Measurements from ENCODE around the gene GALNT13. TPM values are rescaled to one million over a fixed set of nuclear protein-coding genes. Genes with fewer than 3 reads are reported as not detected.
A peak's percentile ranks its signal among the peaks of the same experiment; 100 is the strongest.

Gene GALNT13
- polyA plus RNA-seq, 1 donor = 1.6 TPM

DNA sequence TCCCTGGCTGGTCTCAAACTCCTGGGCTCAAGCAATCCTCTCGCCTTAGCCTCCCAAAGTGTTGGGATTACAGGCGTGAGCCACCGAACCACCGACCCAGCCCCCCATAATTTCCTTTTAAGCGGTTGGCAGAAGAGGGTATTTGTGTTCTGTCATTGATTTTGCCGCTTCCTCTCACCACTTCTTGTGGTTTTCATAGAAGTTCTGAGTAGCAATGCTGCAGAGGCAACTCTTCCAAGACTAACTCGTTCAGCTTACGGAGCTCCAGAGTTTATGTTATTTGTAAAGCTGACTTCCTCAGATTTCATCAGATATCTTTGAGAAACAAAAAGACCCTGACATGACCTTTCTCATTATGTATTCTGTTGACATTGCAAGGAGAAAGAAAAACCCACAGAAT is 565.4 kb downstream of the GALNT13 start:
- H3K9me3 ChIP-seq (ENCODE audit: control insufficient read depth, low read depth, low read length) = no peaks in the 10 kb centered on the region
- no peaks in the 10 kb centered on the region for H3K36me3 ChIP-seq (ENCODE audit: control insufficient read depth, insufficient read depth, low read length)
- H3K4me1 ChIP-seq (ENCODE audit: control insufficient read depth, insufficient read depth, low read length) = no peaks in the 10 kb centered on the region
- H3K27me3 ChIP-seq (ENCODE audit: control insufficient read depth, insufficient read depth, low read length) = no peaks in the 10 kb centered on the region
- 100% methylated on average over 1 of the region's 8 CpGs for WGBS (ENCODE audit: insufficient coverage, low lambda C conversion rate)
- H3K4me3 ChIP-seq (ENCODE audit: low read length) = no peak overlapping the region
- H3K27ac ChIP-seq (ENCODE audit: low read length) = no peak overlapping the region
- no peak for DNase-seq

DNA sequence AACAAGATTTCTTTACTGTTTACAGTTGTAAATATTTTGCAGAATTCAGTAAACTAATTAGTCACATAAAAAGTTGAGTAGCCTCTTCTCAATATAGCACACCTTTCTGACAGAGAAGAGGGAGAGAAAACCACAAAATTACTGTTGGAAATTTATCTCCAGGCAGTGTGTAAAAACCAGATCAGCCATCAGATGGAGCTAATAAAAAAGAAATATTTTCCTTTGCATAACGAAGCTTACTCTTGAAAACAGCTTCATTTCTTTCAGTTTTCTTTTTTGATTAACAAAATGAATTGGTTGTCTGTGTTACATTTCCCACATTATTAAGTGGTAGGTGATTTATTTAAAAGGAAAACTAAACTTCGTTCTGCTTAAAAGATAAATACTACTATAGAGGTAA is 567.4 kb downstream of the GALNT13 start:
- Histone ChIP-seq H3K27ac (ENCODE audit: low read length) (no peak overlapping the region), H3K4me3 (ENCODE audit: low read length) (no peak overlapping the region), H3K36me3 (ENCODE audit: control insufficient read depth, insufficient read depth, low read length) (no peaks in the 10 kb centered on the region), H3K27me3 (ENCODE audit: control insufficient read depth, insufficient read depth, low read length) (no peaks in the 10 kb centered on the region), H3K9me3 (ENCODE audit: control insufficient read depth, low read depth, low read length) (no peaks in the 10 kb centered on the region), H3K4me1 (ENCODE audit: control insufficient read depth, insufficient read depth, low read length) (no peaks in the 10 kb centered on the region)
- DNase-seq = no peak
- WGBS (ENCODE audit: insufficient coverage, low lambda C conversion rate) = 52% methylated on average over 2 of the region's 2 CpGs

DNA sequence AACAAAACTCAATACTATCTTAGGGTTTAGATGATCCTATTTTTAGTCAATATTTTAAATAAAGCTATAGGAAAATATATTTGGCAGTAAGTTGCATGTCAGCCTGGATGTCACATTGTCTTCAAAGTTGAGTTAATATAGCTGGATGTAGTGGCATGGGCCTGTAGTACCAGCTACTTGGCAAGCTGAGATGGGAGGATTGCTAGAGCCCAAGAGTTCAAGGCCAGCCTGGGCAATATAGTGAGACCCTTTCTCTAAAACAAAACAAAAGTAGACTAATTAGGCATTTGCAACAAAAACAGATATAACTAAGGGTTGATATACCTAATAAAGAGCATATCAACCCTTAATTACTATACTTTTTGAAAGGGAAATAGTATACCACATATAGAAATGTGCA is 572.2 kb downstream of the GALNT13 start:
- no peaks in the 10 kb centered on the region for H3K9me3 ChIP-seq (ENCODE audit: control insufficient read depth, low read depth, low read length)
- peaks cover 6% of the 10 kb centered on the region for H3K4me1 ChIP-seq (ENCODE audit: control insufficient read depth, insufficient read depth, low read length)
- no peak for DNase-seq
- no peak overlapping the region for H3K4me3 ChIP-seq (ENCODE audit: low read length)
- H3K36me3 ChIP-seq (ENCODE audit: control insufficient read depth, insufficient read depth, low read length) = no peaks in the 10 kb centered on the region
- no peak overlapping the region for H3K27ac ChIP-seq (ENCODE audit: low read length)
- no peaks in the 10 kb centered on the region for H3K27me3 ChIP-seq (ENCODE audit: control insufficient read depth, insufficient read depth, low read length)

DNA sequence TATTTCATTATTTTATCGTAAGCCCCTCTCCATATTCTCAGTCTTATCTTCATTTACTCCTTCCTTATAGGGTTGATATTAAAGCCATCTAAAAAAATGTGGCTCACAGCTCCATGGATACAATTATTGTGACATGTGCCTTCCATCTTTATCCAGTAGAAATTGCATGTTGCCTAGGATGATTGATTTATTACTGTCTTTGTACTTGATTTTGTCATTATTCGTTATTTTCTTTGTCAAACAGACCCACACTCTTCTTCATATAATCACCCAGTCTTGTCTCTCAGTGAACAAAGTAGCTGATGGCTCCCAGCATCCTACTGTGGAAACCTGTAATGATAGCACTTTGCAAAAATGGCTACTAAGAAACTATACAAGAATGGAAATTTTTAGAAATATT is 574.6 kb downstream of the GALNT13 start:
- Histone ChIP-seq H3K4me3 (ENCODE audit: low read length) (no peak overlapping the region), H3K36me3 (ENCODE audit: control insufficient read depth, insufficient read depth, low read length) (no peaks in the 10 kb centered on the region), H3K9me3 (ENCODE audit: control insufficient read depth, low read depth, low read length) (no peaks in the 10 kb centered on the region), H3K27ac (ENCODE audit: low read length) (no peak overlapping the region), H3K4me1 (ENCODE audit: control insufficient read depth, insufficient read depth, low read length) (peaks cover 9% of the 10 kb centered on the region), H3K27me3 (ENCODE audit: control insufficient read depth, insufficient read depth, low read length) (no peaks in the 10 kb centered on the region)
- no peak for DNase-seq
- 100% methylated on average over 1 of the region's 2 CpGs for WGBS (ENCODE audit: insufficient coverage, low lambda C conversion rate)

DNA sequence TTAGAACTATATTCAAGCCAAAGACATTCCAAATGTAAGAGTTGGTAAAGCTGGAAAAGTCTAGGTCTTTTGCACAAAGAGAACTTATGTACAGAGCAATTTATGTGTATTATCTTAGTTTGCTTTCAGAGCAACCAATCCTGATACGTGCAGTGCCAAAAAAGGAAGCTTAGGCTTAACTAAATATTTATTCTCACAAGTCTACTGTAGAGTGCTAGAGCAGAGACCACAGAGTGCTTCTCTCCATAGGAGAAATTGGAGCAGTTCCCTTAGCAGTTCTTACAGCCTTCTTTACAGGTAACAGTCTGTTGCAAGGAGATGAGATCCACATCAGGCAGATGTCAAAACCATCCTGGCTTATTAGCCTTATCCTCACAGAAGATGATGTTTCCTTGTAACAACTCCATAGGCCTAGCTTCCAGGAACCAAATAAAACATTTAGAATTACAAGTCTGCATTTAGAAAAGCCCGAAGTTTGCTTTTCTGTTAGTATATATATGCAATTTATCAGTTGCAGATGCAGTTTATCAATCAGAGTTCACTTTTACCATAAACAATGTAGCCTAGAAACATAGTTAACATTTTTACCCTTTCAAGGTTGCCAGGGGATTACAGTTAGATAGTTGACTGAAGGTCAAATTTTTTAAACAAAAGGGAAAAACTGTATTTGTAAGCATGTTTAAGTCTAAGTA is 576.2 kb downstream of the GALNT13 start:
- DNase-seq = peak in 1 of 2 donors; percentile 21
- H3K27ac ChIP-seq (ENCODE audit: low read length) = no peak overlapping the region
- H3K4me3 ChIP-seq (ENCODE audit: low read length) = no peak overlapping the region
- H3K27me3 ChIP-seq (ENCODE audit: control insufficient read depth, insufficient read depth, low read length) = no peaks in the 10 kb centered on the region
- no peaks in the 10 kb centered on the region for H3K9me3 ChIP-seq (ENCODE audit: control insufficient read depth, low read depth, low read length)
- no peaks in the 10 kb centered on the region for H3K36me3 ChIP-seq (ENCODE audit: control insufficient read depth, insufficient read depth, low read length)
- H3K4me1 ChIP-seq (ENCODE audit: control insufficient read depth, insufficient read depth, low read length) = peaks cover 9% of the 10 kb centered on the region
- no CpG with 5 or more reads among the region's 2 CpGs for WGBS (ENCODE audit: insufficient coverage, low lambda C conversion rate)

DNA sequence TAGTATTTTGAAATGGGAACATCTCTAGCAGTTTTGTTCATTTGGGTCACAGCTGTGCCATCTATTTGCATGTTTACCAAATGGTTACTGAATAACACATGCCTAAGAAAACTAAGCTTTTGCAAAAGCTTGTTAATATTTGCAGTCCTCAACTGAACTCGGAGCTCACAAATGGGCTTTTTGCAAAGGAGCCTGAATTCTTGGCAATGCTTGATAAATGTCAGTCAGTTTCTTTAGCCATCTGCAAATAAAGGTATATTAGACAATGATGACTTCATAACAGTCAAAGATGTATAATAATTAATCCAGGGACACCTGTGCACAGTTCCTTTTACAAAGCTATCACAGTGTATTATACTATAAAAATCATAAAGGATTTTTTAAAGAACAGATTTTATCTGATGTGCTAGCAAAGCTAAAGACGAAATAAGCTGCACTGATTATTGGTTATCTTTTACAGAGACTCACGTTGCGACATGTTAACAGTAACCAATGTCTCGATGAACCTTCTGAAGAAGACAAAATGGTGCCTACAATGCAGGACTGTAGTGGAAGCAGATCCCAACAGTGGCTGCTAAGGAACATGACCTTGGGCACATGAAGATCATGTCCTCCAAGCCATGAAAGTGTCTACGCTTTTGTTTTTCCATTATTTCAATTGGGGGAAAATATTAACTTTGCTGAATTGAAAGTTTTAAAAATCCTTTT is 578.4 kb downstream of the GALNT13 start:
- Histone ChIP-seq H3K4me3 (ENCODE audit: low read length) (no peak overlapping the region), H3K4me1 (ENCODE audit: control insufficient read depth, insufficient read depth, low read length) (peaks cover 11% of the 10 kb centered on the region), H3K9me3 (ENCODE audit: control insufficient read depth, low read depth, low read length) (no peaks in the 10 kb centered on the region), H3K27ac (ENCODE audit: low read length) (no peak overlapping the region), H3K27me3 (ENCODE audit: control insufficient read depth, insufficient read depth, low read length) (no peaks in the 10 kb centered on the region), H3K36me3 (ENCODE audit: control insufficient read depth, insufficient read depth, low read length) (no peaks in the 10 kb centered on the region)
- DNase-seq = peak in 1 of 2 donors; percentile 13
- 37% methylated on average over 4 of the region's 6 CpGs for WGBS (ENCODE audit: insufficient coverage, low lambda C conversion rate)

DNA sequence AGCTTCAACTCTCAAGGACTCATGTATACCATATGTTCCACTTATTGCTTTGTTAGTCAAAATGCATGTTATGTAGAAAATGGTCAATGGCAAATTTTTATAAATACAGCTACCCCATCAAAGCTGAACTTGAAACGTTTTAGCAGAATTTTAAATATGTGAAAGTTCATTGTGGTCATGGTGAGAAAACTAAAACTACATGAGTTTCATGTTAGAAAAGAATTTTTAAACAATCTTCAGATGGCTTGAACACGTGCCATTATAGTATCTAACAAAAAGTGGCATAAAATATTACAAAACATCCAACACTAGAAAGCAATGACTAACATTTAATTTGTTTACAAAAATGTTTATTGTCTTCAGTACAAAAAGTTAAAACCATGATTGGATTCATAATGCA is 580.7 kb downstream of the GALNT13 start:
- H3K4me3 ChIP-seq (ENCODE audit: low read length) = no peak overlapping the region
- DNase-seq = no peak
- no peaks in the 10 kb centered on the region for H3K9me3 ChIP-seq (ENCODE audit: control insufficient read depth, low read depth, low read length)
- no peak overlapping the region for H3K27ac ChIP-seq (ENCODE audit: low read length)
- H3K36me3 ChIP-seq (ENCODE audit: control insufficient read depth, insufficient read depth, low read length) = no peaks in the 10 kb centered on the region
- WGBS (ENCODE audit: insufficient coverage, low lambda C conversion rate) = 70% methylated on average over 2 of the region's 2 CpGs
- no peaks in the 10 kb centered on the region for H3K27me3 ChIP-seq (ENCODE audit: control insufficient read depth, insufficient read depth, low read length)
- peaks cover 11% of the 10 kb centered on the region for H3K4me1 ChIP-seq (ENCODE audit: control insufficient read depth, insufficient read depth, low read length)

DNA sequence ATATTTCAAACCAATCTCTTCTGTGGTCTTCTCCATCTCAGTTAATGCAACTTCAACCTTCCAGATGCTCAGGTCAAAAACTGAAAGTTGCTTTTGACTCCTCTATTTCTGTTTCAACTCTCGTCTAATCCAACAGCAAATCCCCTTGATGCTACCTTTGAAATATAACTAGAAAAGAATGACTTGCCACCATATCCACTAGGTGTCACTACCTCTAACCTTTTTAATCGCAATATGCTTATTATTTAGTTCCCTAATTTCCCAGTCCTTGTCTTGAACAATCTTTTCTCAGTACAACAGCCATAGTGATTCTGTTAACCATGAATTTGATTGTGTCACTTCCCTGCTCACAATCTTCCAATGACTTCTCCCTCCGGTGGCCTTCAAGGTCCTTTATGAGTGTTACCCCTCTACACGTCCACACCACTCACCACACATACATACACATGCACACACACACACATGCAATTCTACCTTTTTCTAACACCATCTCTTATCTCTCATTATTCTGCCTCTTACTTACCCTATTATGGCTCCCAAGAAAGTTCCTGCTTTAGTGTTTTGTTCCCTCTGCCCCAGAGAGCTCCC is 581.3 kb downstream of the GALNT13 start:
- Histone ChIP-seq H3K9me3 (ENCODE audit: control insufficient read depth, low read depth, low read length) (no peaks in the 10 kb centered on the region), H3K27me3 (ENCODE audit: control insufficient read depth, insufficient read depth, low read length) (no peaks in the 10 kb centered on the region), H3K4me3 (ENCODE audit: low read length) (no peak overlapping the region), H3K27ac (ENCODE audit: low read length) (no peak overlapping the region), H3K36me3 (ENCODE audit: control insufficient read depth, insufficient read depth, low read length) (no peaks in the 10 kb centered on the region), H3K4me1 (ENCODE audit: control insufficient read depth, insufficient read depth, low read length) (peaks cover 8% of the 10 kb centered on the region)
- DNase-seq = peak in 1 of 2 donors; percentile 36
- 71% methylated on average over 3 of the region's 4 CpGs for WGBS (ENCODE audit: insufficient coverage, low lambda C conversion rate)

DNA sequence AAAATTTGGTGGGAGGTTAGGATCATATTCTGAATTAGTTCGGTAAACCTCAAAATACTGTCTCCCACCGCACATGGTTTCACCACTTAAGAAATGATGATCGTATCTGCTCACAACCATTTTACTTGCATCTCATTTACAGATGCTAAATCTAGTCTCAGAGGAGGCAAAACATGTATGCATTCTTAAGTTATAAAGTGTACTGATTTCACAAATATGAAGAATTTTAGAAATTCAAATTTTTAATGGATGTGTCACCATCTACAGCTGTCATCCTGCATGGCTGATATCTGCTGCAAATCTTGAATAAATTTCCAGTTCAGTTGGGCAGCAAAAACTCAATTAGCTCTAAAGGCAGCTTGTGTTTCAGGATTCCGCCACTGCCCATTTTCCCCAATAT is 583.4 kb downstream of the GALNT13 start:
- no peak for DNase-seq
- no peak overlapping the region for H3K27ac ChIP-seq (ENCODE audit: low read length)
- WGBS (ENCODE audit: insufficient coverage, low lambda C conversion rate) = 100% methylated on average over 2 of the region's 4 CpGs
- no peak overlapping the region for H3K4me3 ChIP-seq (ENCODE audit: low read length)
- H3K27me3 ChIP-seq (ENCODE audit: control insufficient read depth, insufficient read depth, low read length) = no peaks in the 10 kb centered on the region
- H3K36me3 ChIP-seq (ENCODE audit: control insufficient read depth, insufficient read depth, low read length) = no peaks in the 10 kb centered on the region
- no peaks in the 10 kb centered on the region for H3K9me3 ChIP-seq (ENCODE audit: control insufficient read depth, low read depth, low read length)
- H3K4me1 ChIP-seq (ENCODE audit: control insufficient read depth, insufficient read depth, low read length) = peaks cover 2% of the 10 kb centered on the region

DNA sequence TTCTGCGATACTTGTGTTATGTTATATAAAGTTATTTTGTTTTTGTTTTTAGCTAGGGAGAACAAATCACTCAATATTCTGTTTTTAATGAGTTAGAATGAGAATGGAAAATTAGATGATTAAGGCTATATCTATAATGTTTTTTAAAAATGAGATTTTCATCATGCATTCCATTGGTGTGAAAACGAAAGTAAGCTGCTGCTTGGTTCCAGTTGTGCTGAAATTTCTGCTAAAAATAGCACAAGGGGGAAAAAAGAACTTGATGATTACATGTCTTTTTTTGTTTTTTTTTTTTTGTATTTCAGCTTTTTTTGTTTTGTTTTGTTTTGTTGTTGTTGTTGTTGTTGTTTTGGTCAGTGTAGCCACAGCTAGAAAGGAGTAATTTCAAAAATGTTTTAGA is 584.1 kb downstream of the GALNT13 start:
- DNase-seq = no peak
- H3K4me1 ChIP-seq (ENCODE audit: control insufficient read depth, insufficient read depth, low read length) = peaks cover 2% of the 10 kb centered on the region
- no peaks in the 10 kb centered on the region for H3K36me3 ChIP-seq (ENCODE audit: control insufficient read depth, insufficient read depth, low read length)
- WGBS (ENCODE audit: insufficient coverage, low lambda C conversion rate) = 92% methylated on average over 2 of the region's 2 CpGs
- H3K27ac ChIP-seq (ENCODE audit: low read length) = no peak overlapping the region
- no peaks in the 10 kb centered on the region for H3K27me3 ChIP-seq (ENCODE audit: control insufficient read depth, insufficient read depth, low read length)
- no peaks in the 10 kb centered on the region for H3K9me3 ChIP-seq (ENCODE audit: control insufficient read depth, low read depth, low read length)
- H3K4me3 ChIP-seq (ENCODE audit: low read length) = no peak overlapping the region
